ENCODE results near the gene NALF2.

The NALF2 gene

DNA sequence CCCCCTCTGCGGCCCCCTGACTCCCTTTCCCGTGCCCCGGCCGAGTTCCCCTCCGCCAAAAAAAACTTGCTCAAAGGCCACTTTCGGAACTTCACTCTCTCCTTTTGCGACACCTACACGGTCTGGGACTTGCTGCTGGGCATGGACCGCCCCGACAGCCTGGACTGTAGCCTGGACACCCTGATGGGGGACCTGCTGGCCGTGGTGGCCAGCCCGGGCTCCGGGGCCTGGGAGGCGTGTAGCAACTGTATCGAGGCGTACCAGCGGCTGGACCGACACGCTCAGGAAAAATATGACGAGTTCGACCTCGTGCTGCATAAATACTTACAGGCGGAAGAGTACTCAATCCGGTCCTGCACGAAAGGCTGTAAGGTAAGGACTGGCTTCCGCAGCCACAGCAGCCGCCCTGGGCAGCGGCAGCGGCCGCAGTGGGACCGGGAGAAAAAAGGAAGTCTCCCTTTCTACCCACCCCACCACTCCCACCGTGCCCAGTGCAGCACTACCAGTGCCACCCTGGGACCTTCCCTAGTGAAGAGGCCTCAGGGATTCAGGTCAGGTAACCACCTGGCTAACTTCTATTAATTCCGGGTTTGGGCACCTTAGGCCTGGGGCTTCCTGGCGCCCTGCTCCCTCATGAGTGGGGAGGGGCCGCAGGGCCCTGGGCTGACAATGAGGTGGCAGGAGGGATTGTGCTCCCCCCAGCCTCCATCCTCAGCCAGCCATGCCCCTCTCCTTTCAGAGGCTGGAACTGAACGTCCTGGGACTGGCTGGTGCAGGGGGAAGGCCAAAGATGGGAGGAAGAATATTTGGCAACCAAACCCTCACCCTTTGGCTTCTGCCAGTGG lies 1.9 kb downstream of the NALF2 start:
- Histone ChIP-seq H4K8ac (ENCODE audit: low read length) (no peak overlapping the region), H3K18ac (ENCODE audit: low read depth in 1 of 2, low read length in 2 of 2) (no peak overlapping the region), H3K4me1 (ENCODE audit: control insufficient read depth, insufficient read depth, low read depth, low read length) (peaks cover 7% of the 10 kb centered on the region), H2BK12ac (ENCODE audit: low read length in 2 of 2) (no peak overlapping the region), H3K9ac (ENCODE audit: low read length) (no peak overlapping the region), H3K27me3 (ENCODE audit: control insufficient read depth in 1 of 2, insufficient read depth in 1 of 2, low read length in 2 of 2) (peaks cover 30 to 74% of the 10 kb centered on the region in 2 experiments), H3K9me3 (ENCODE audit: control insufficient read depth, low read length) (no peaks in the 10 kb centered on the region), H4K91ac (ENCODE audit: low read length) (no peak overlapping the region), H3K79me1 (replicated peaks; ENCODE audit: low read length, poor library complexity, severe bottlenecking) (no peaks in the 10 kb centered on the region), H3K36me3 (ENCODE audit: control insufficient read depth in 1 of 2, insufficient read depth in 2 of 2, low read depth in 1 of 2, low read length in 2 of 2) (no peaks in the 10 kb centered on the region), H3K27ac (ENCODE audit: low read length, poor library complexity, severe bottlenecking) (no peak overlapping the region), H2BK5ac (ENCODE audit: low read depth, low read length, poor library complexity, severe bottlenecking) (no peak overlapping the region), H2AFZ (ENCODE audit: low read depth, low read length) (no peak overlapping the region), H3K4ac (ENCODE audit: low read depth in 1 of 2, low read length in 2 of 2) (no peak overlapping the region), H2BK15ac (ENCODE audit: low read depth, poor library complexity, severe bottlenecking) (no peak overlapping the region), H3K4me3 (ENCODE audit: insufficient read depth in 1 of 2, low read depth in 1 of 2, low read length in 2 of 2) (no peak overlapping the region), H2BK120ac (ENCODE audit: low read depth, low read length) (no peak overlapping the region), H3K14ac (ENCODE audit: low read length in 2 of 2) (no peak overlapping the region), H3K23ac (ENCODE audit: low read length in 2 of 2) (no peak overlapping the region), H2AK5ac (ENCODE audit: low read length, severe bottlenecking) (no peak overlapping the region), H3K4me2 (ENCODE audit: low read length, poor library complexity, severe bottlenecking) (no peak overlapping the region)
- WGBS, result 10% methylated on average over 23 of the region's 36 CpGs
- DNase-seq, result no peak

DNA sequence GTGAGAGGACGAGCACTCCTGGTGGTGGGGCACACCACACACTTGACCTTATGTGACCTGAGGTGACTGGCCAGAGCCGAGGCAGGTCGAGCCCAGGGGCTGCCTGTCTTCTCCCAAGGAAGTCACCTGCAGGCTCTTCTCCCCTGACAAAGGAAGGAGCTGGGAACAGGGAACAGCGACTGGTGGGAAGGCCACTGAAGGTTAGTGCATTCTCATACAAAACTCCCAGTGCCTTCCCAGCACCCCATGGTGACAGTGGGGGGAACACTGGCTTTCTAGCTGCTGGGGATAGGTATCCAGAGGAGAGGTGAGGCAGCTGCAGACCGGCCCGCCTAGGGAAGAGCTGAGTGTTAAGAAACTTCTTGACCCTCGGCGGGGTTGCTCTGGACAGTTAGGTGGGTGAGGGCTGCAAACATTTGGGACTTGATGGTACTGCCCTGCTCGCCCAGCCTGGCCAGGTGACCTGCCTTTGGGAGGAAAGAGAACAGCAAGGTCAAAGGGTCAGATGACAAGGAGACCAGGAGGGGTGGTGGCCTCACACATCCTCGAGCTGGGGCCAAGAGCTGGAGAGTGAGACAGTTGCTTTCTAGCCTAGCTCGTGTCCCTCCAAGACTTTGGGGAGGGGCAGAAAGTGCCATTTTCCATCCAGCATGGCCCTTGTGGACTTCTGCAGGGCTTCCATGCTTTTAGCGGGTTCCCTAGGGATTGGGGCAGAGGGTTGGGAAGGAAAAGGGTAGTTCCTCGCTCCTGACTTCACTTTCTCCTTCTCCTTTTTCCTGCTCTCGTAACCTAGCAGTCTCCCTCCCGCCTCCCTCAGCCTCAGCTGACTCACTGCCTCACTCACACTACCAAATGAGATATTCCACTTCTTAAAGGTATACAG lies 2.7 kb downstream of the NALF2 start:
- H2BK12ac ChIP-seq (ENCODE audit: low read length in 2 of 2), result no peak overlapping the region
- DNase-seq, result no peak
- H3K18ac ChIP-seq (ENCODE audit: low read depth in 1 of 2, low read length in 2 of 2), result no peak overlapping the region
- H3K14ac ChIP-seq (ENCODE audit: low read length in 2 of 2), result no peak overlapping the region
- no peak overlapping the region for H3K27ac ChIP-seq (ENCODE audit: low read length, poor library complexity, severe bottlenecking)
- H4K91ac ChIP-seq (ENCODE audit: low read length), result no peak overlapping the region
- no peak overlapping the region for H3K4ac ChIP-seq (ENCODE audit: low read depth in 1 of 2, low read length in 2 of 2)
- no peak overlapping the region for H3K4me2 ChIP-seq (ENCODE audit: low read length, poor library complexity, severe bottlenecking)
- no peak overlapping the region for H2BK5ac ChIP-seq (ENCODE audit: low read depth, low read length, poor library complexity, severe bottlenecking)
- peaks cover 7% of the 10 kb centered on the region for H3K4me1 ChIP-seq (ENCODE audit: control insufficient read depth, insufficient read depth, low read depth, low read length)
- no peak overlapping the region for H3K4me3 ChIP-seq (ENCODE audit: insufficient read depth in 1 of 2, low read depth in 1 of 2, low read length in 2 of 2)
- no peak overlapping the region for H2BK15ac ChIP-seq (ENCODE audit: low read depth, poor library complexity, severe bottlenecking)
- no peak overlapping the region for H2AK5ac ChIP-seq (ENCODE audit: low read length, severe bottlenecking)
- no peak overlapping the region for H2BK120ac ChIP-seq (ENCODE audit: low read depth, low read length)
- no peak overlapping the region for H3K9ac ChIP-seq (ENCODE audit: low read length)
- no peak overlapping the region for H3K23ac ChIP-seq (ENCODE audit: low read length in 2 of 2)
- no peak overlapping the region for H4K8ac ChIP-seq (ENCODE audit: low read length)
- H3K36me3 ChIP-seq (ENCODE audit: control insufficient read depth in 1 of 2, insufficient read depth in 2 of 2, low read depth in 1 of 2, low read length in 2 of 2), result no peaks in the 10 kb centered on the region
- no peak overlapping the region for H2AFZ ChIP-seq (ENCODE audit: low read depth, low read length)
- no peaks in the 10 kb centered on the region for H3K9me3 ChIP-seq (ENCODE audit: control insufficient read depth, low read length)
- H3K79me1 ChIP-seq (replicated peaks; ENCODE audit: low read length, poor library complexity, severe bottlenecking), result no peaks in the 10 kb centered on the region
- WGBS, result 69% methylated on average over 8 of the region's 15 CpGs
- H3K27me3 ChIP-seq (ENCODE audit: control insufficient read depth in 1 of 2, insufficient read depth in 1 of 2, low read length in 2 of 2), result peaks cover 30 to 74% of the 10 kb centered on the region in 2 experiments

DNA sequence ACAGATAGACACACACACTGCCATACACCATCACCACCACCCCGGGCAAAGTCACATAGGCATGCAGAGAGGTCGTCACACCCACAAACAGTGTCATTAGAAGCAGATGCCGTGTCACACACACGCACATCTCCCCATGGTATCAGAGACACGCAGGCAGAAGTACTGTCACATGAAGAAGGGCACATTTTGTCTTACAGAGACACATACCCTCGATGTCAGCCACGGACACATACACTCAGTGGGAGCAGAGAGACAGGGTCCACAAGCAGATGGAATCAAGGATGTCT lies 3.3 kb downstream of the NALF2 start:
- WGBS, result 84% methylated on average over 7 of the region's 7 CpGs
- H2BK120ac ChIP-seq (ENCODE audit: low read depth, low read length), result no peak overlapping the region
- H2BK12ac ChIP-seq (ENCODE audit: low read length in 2 of 2), result no peak overlapping the region

DNA sequence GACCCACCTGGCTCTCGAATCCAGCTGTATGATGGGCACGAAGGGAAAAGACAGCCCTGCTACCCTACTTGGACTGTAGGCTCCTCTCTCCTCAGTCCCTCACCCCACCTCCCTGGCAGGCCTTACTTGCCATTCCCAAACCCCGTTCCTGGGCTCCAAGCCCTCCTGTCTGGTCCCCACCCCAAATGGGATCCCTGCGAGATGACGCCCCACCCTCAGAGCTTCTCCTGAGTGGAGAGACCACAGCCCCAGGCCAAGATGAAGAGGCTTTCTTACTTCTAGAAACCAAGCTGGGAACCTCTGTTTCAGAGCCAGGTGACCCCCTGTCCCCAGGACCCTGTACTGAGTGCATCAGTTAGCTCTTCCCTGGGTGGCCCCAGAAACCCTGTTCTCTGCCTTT lies 4.5 kb downstream of the NALF2 start:
- WGBS, result 76% methylated on average over 5 of the region's 5 CpGs
- Histone ChIP-seq H3K27ac (ENCODE audit: low read length, poor library complexity, severe bottlenecking) (no peak overlapping the region), H2BK12ac (ENCODE audit: low read length in 2 of 2) (no peak overlapping the region), H4K8ac (ENCODE audit: low read length) (no peak overlapping the region), H2AK5ac (ENCODE audit: low read length, severe bottlenecking) (no peak overlapping the region), H4K91ac (ENCODE audit: low read length) (no peak overlapping the region), H3K14ac (ENCODE audit: low read length in 2 of 2) (no peak overlapping the region), H3K4me2 (ENCODE audit: low read length, poor library complexity, severe bottlenecking) (no peak overlapping the region), H2AFZ (ENCODE audit: low read depth, low read length) (no peak overlapping the region), H2BK5ac (ENCODE audit: low read depth, low read length, poor library complexity, severe bottlenecking) (no peak overlapping the region), H3K4me3 (ENCODE audit: insufficient read depth in 1 of 2, low read depth in 1 of 2, low read length in 2 of 2) (no peak overlapping the region), H2BK15ac (ENCODE audit: low read depth, poor library complexity, severe bottlenecking) (no peak overlapping the region), H3K27me3 (ENCODE audit: control insufficient read depth in 1 of 2, insufficient read depth in 1 of 2, low read length in 2 of 2) (peaks cover 30 to 78% of the 10 kb centered on the region in 2 experiments), H3K18ac (ENCODE audit: low read depth in 1 of 2, low read length in 2 of 2) (no peak overlapping the region), H3K36me3 (ENCODE audit: control insufficient read depth in 1 of 2, insufficient read depth in 2 of 2, low read depth in 1 of 2, low read length in 2 of 2) (no peaks in the 10 kb centered on the region), H3K4me1 (ENCODE audit: control insufficient read depth, insufficient read depth, low read depth, low read length) (peaks cover 7% of the 10 kb centered on the region), H2BK120ac (ENCODE audit: low read depth, low read length) (no peak overlapping the region), H3K4ac (ENCODE audit: low read depth in 1 of 2, low read length in 2 of 2) (no peak overlapping the region), H3K23ac (ENCODE audit: low read length in 2 of 2) (no peak overlapping the region), H3K79me1 (replicated peaks; ENCODE audit: low read length, poor library complexity, severe bottlenecking) (no peaks in the 10 kb centered on the region), H3K9ac (ENCODE audit: low read length) (no peak overlapping the region), H3K9me3 (ENCODE audit: control insufficient read depth, low read length) (no peaks in the 10 kb centered on the region)
- DNase-seq, result no peak

More for the DNA sequence above, 3.3 kb downstream of the NALF2 start:
- Histone ChIP-seq H3K4me1 (ENCODE audit: control insufficient read depth, insufficient read depth, low read depth, low read length) (peaks cover 7% of the 10 kb centered on the region), H3K4me2 (ENCODE audit: low read length, poor library complexity, severe bottlenecking) (no peak overlapping the region), H3K36me3 (ENCODE audit: control insufficient read depth in 1 of 2, insufficient read depth in 2 of 2, low read depth in 1 of 2, low read length in 2 of 2) (no peaks in the 10 kb centered on the region), H3K23ac (ENCODE audit: low read length in 2 of 2) (no peak overlapping the region), H3K18ac (ENCODE audit: low read depth in 1 of 2, low read length in 2 of 2) (no peak overlapping the region), H3K14ac (ENCODE audit: low read length in 2 of 2) (no peak overlapping the region), H2BK5ac (ENCODE audit: low read depth, low read length, poor library complexity, severe bottlenecking) (no peak overlapping the region), H2BK15ac (ENCODE audit: low read depth, poor library complexity, severe bottlenecking) (no peak overlapping the region), H3K9me3 (ENCODE audit: control insufficient read depth, low read length) (no peaks in the 10 kb centered on the region), H4K91ac (ENCODE audit: low read length) (no peak overlapping the region), H3K27me3 (ENCODE audit: control insufficient read depth in 1 of 2, insufficient read depth in 1 of 2, low read length in 2 of 2) (peaks cover 30 to 75% of the 10 kb centered on the region in 2 experiments), H3K27ac (ENCODE audit: low read length, poor library complexity, severe bottlenecking) (no peak overlapping the region), H3K79me1 (replicated peaks; ENCODE audit: low read length, poor library complexity, severe bottlenecking) (no peaks in the 10 kb centered on the region), H2AK5ac (ENCODE audit: low read length, severe bottlenecking) (no peak overlapping the region), H3K9ac (ENCODE audit: low read length) (no peak overlapping the region), H2AFZ (ENCODE audit: low read depth, low read length) (no peak overlapping the region), H4K8ac (ENCODE audit: low read length) (no peak overlapping the region), H3K4me3 (ENCODE audit: insufficient read depth in 1 of 2, low read depth in 1 of 2, low read length in 2 of 2) (no peak overlapping the region), H3K4ac (ENCODE audit: low read depth in 1 of 2, low read length in 2 of 2) (no peak overlapping the region)
- no peak for DNase-seq
